A204.1 (cell line): ENCODE results near the gene UGT3A2.
"Not testable (repeated sequence)": the region's sequence is repeated elsewhere in the genome, so short reads cannot be mapped to it uniquely, and the experiment has no call there.

Experiments used
- FAIRE-seq: peaks from 2 replicates; lab custom pipeline; 2012; peaks lifted over from hg19 to GRCh38; lab: Jason Lieb, UNC

Gene UGT3A2

DNA sequence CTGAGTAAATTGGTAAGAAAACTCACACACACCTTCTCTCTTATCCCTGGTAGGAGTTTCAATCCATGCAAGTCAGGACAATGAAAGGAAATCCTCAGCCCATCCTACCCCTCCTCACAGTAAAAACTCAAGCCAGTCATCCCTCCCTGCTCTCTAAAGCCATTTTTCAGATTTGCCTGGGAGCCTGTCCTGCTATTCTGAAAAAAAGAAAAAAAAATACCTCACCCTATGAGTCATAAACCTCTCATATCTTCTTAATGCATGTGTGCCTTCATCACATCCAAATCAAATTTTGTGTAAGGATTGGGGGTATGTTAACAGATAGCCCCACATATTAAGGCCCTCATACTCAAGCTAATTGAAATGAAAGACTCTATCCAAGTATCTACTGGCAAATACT is 14.1 kb downstream of the UGT3A2 start:
- FAIRE-seq, result no peak

DNA sequence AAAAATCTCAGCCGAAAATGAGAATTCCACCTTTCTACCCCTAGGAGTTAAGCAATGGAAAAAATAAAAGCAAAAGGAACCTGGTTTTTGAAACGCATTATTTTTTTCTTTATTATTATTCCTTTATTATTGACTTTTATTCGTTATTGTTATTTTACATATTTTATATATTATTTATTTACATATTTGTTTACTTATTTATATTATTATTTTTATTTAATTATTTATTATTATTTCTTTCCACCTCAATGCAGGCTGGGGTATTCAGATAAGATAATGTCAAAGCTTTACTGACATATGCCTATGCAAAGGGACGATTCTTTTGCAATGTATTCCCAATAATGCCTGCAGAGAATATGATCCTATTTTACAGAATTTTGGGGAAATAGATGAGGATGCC is 16.7 kb downstream of the UGT3A2 start:
- FAIRE-seq, result peak; percentile 87

DNA sequence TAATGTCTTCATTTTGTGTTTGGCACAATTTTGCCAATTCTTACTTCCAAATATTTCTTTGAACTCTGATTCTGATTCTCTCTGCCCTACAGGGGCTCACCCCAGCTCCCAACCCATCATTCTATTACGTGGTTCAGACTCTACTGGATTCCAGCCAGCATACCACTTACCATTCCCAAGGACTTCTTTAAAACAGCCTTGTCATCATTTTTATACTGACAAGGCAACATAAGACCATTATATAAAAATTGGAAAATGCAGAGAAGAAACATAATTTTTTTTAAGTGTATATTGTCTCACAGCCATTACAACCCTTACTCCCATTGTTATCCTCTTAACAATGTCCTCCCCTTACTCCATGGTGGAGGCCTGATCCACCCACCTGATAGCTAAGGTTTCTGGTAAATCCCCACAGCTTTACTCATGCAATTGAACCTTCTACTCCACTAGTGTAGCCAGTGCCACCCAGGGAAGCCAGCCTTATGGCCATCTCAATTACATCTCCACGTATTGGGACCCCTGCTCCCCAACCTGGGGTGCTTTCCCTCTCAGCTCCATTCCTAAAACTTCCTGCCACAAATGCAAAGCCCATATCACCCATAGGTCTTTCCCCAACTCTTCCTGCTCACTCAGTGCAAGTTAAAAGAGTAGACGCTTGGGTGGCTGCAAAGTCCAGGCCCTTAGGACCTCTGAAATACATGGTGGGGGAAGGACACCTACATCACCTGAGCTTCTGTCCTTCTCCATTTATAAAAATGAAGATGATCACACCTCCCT is 19.1 kb downstream of the UGT3A2 start:
- FAIRE-seq, result no peak

DNA sequence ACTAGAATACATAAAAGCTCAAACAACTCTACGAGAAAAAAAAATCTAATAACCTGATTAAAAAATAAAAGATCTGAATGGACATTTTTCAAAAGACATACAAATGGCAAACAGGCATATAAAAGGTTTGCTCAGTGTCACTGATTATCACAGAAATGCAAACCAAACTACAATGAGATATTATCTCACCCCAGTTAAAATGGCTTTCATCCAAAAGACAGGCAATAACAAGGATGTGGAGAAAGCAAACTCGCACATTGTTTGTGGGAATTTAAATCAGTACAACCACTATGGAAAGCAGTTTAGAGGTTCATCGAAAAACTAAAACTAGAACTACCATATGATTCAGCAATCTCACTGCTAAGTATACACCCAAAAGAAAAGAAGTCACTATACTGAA is 20.8 kb downstream of the UGT3A2 start:
- no peak for FAIRE-seq

DNA sequence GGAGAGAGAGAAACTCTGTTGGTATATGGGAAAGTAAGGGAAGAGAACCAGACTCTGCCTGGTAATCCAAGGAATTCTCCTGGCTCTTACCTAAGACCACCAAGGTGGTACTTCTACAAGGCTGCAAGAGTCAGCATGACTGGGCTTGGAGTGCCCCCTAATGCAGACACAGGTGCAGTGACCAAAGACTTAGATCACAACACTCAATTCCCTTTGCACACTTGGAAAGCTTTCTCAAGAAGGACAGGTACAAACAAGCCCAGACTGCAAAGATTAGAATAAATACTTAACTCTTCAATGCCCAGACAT is 25.2 kb downstream of the UGT3A2 start:
- FAIRE-seq, result no peak

DNA sequence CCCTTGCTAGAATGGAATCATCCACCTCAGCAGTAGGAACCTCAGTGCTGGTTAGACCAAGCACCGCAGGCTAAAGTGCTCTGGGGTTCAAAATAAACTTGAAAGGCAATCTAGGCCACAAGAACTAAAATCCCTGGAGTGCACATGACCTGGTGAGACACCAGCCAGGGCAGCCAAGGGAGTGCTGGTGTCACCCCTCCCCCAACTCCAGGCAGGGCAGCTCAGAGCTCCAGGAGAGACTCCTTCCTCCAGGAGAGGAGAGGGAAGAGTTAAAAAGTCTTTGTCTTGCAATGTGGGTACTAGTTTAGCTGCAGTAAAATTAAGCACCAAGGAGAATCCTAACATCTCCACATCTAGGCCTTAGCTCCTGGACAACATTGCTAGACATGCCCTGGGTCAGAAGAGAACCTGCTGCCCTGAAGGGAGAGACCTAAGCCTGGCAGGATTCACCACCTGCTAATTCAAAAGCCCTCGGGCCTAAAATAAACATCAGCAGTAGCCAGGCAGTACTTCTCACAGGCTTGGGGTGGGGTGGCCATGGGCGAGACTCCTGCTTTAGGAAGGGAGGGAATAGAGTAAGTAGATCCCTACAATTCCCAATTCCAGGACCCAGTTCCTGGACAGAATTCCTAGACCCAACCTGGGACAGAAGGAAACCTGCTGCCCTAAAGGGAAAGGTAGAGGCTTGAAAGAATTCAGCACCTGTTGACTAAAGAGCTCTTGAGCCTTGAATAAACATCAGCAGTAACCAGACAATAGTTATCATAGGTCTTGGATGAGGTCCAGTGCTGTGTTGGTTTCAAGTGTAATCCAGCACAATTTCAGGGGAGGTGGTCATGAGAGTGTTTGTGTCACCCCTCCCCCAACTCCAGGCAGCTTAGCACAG is 25.8 kb downstream of the UGT3A2 start:
- FAIRE-seq, result no peak

DNA sequence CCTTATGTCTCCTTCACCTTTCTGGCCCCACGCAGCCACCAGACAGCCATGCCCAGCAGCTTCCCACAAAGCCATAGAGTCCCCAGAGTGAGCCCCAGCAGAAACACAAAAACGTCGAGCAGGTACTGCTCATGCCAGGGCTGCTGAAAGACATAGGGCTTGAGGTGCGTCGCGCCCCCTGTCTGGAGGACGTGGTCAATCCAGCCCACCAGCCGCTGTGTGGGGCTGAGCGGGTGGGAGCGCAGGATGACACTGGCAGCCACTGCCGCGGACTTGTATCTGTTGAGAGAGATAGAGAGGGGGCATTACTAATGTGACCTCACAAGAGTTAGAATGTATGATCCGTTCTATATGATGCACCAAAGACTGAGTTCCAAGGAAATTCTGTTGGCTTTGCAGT is 31.0 kb downstream of the UGT3A2 start:
- no peak for FAIRE-seq

DNA sequence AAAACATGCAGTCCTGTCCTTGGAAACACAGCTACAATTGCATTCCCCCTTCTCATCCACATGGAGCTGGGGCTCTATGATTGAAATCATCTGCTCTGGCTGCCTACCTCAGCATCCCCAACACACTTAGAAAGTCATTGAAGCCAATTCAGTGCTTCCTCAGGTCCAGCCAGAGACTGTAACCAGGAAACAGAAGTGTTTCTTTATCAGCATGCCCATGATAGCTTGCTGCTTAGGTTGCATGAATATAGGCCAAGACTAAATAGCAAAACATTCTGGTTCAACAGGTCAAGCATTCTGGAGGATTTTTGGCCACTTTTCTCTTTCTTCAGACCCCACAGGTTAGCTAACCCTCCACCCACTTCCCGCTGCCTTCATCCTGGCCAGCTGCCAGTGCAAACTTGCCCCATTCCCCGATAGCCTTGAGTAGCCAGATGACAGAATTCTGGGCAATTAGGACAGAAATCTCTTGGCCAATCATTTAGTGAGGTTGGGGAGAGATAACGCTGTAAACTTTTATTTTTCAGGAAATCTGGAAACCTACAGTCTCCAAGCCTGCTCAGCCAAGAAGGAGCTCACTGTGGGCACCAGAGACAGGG is 32.0 kb downstream of the UGT3A2 start:
- not testable (repeated sequence) for FAIRE-seq

DNA sequence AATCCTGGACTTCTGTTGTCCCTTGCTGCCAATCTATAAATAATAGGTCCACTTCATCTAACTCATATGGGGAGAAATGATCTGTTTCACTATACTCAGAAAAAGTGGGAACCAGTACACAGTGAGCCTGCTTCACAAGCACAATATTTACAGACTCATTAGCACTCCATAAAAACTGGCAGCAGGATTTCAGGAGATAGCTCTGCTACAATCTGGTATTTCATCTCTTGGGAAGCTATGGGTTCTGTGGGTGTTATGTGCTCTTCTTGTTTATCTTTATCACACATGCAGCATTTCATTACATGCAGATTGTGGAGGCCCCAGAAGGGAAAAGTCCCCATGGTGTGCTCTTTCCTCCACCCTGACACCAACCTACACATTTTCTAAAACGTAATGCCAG is 33.2 kb downstream of the UGT3A2 start:
- FAIRE-seq, result no peak

DNA sequence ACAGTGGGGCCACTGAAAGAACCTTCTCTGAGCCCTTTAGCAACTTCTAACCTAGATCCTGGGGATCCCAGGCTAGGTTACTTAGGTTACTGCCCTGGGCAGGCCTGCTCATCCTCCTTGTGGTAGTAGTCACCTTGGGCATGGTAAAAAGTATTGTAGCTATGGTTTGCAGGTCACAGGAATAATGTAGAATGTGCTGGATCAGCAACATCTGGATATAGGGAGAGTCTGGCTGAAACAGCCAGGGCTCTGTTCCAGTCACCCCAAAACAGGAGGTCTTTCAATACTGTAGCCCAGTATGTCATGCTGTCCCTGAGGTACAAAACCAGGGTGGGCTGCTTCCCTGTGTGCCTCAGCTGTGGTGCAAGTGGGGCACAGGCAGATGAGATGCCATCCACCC is 33.6 kb downstream of the UGT3A2 start:
- FAIRE-seq, result no peak

DNA sequence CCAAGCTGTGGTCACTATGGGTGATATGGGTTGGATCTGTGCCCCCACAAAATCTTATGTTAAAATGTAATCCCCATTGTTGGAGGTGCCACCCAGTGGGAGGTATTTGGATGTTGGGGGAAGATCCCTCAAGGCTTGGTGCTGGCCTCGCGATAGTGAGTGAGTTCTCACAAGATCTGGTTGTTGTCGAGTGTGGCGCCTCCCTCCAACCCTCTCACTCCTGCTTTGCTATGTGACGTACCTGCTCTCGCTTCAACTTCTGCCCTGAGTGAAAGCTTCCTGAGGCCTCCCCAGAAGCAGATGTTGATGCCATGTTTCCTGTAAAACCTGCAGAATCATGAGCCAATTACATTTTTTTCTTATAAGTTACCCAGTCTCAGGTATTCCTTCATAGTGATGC is 35.5 kb downstream of the UGT3A2 start:
- FAIRE-seq, result no peak

DNA sequence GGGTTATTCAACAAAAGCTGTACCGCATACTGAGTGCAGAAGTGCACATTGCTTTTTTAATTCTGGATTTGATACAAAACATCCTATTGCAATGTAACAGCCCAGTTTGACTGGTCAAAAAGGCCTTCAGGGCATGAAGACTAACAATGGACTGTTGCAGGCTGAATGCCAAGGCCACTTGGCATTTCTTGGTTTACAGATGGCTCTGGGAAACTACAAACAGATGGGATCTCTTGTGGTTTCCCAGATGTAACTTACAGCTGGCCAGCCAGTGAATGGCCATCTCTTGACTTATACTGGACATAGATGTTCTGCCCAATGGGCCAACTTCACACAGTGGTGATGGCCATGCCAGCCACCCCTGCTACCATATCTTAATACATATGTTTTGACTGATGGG is 36.8 kb downstream of the UGT3A2 start:
- FAIRE-seq, result no peak

DNA sequence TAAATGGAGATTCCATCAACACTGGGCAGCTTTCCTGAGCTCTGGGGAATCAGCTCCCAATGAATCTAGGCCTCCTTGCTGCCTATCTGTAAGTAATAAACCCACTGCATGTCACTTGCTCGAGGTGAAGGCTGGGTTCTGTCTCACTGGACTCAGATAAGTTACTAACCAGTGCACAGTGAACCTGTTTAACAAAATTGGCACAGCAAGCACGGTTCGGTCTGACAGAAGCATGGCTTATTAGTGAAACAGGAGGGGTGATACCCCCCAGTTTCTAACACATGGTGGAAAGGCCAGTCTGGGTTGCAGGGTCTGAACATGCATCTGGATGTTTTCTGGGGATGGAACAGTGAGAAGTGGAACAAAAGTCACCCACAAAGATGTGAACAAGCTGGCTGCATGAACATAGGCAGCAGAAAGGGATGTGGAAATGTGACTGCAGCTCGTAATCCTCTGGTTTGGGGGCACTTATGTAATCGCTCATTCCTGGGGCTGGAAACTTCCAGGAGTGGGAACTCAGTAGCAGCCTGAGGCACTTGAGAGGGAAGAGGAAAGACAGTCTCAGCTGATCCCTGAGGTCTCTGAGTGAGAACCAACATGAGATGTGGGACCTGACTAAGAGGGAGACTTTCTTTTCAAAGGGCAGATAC is 37.7 kb downstream of the UGT3A2 start:
- no peak for FAIRE-seq

DNA sequence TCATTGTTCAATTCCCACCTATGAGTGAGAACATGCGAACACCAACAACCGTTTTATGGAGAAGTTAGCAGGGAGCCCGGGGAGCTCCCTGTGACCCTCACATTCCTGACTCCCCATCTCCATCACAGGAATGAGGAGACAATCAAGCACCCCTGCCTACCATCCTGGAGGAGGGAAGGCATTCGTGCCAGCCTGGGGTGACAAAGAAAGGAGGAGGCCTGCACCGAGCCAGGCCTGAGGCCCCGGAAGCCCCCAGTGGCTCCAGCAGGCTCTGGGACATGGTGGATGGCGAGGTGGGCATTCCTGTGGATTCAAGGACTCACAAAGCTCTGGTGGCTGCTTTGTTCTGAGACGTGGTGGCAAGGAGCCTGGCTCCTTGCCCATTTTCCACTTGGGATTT is 39.0 kb downstream of the UGT3A2 start:
- FAIRE-seq, result no peak

DNA sequence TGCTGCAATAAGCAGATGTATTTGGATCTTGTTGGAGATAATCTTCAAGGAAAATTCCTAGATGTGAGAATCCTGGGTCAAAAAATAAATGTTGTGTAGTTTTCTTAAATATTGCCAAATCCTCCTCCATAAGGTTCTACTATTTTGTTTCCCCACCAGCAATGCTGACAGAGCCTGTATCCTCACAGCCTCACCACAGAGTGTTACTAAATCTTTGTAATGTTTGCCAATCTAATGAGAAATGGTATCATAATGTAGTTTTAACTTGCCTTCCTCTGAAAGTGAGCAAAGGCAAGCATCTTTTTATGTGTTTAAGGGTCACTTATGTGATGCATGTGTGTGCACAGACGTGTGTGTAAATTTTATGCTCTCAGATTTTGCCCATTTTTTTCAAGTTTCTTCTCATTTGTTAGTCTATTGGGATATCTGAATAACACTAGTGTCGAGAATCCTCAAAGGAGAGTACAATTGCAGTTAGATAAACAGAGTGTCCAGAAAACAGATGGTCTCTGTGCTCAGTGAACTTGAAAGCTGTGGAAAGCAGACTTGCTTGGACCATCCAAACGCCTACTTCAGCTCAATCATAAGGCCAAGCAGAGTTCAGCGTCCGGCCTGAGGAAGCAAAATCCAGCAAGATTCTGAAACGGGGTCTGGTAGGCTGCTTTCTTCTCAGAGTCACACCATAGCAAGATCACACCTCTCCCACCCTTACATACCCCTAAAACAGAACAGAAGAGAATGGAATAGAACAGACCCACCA is 39.8 kb downstream of the UGT3A2 start:
- FAIRE-seq, result no peak

DNA sequence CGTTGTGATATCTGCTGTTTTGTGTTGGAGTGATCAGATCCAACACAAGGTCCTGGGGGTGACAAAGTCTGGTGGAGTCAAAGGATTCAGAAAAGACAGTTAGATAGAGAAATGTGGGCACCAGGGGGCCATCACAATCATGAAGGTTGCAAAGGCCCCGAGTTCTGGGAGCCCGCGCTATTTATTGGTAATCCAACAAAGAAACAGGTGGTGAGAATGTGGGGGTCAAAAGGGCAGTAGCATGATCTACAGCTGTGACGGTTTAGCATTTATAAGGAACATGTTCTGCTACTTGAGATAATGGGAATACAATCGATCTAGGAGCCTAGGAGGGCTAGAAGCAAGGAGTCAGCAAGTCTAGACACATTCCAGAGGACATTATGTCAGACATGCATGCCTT is 44.4 kb downstream of the UGT3A2 start:
- not testable (repeated sequence) for FAIRE-seq

DNA sequence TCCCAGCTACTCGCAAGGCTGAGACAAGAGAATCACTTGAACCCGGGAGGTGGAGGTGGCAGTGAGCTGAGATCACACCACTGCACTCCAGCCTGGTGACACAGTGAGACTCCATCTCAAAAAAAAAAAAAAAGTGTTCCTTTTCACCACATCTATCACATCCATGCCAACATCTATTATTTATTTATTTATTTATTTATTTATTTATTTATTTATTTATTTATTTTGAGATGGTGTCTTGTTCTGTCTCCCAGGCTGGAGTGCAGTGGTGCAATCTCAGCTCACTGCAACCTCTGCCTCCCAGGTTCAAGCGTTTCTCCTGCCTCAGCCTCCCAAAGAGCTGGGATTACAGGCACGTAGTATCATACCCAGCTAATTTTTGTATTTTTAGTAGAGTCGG is 47.1 kb downstream of the UGT3A2 start:
- not testable (repeated sequence) for FAIRE-seq

DNA sequence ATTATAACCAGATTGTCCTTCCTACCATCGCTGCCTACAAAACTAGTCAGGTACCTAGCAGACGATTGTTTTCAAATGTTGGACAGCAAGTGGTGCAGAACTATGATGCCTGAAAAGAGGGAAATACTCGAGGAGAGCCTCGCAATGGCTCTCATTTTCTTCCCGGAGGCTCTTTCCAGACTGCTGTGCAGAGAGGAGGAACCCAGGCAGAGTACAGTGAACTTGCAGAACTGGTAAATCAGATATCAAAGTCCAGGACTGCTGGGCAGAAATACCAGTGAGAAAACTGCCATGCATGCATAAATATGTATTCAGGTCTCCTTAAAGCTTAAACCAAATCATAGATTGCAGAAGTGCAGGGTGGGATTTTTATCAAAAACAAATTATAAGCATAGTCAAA is 49.1 kb downstream of the UGT3A2 start:
- no peak for FAIRE-seq

DNA sequence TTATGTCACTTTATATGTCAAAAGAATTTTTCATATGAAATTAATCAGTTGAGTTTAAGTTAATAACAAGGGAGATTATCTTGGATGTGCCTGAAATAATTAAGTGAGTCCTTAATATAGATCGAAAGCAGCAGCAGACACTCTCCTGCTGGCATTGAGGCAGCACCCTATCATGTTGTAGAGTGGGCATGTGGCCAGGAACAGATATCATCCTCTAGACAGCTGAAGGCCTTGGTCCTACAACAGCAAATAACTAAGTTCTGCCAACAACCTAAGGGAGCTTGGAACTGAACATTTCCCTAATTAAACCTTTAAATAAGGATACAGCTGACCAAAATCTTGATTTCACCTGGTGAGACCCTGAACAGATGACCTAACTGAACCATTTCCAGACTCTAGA is 49.7 kb downstream of the UGT3A2 start:
- no peak for FAIRE-seq

DNA sequence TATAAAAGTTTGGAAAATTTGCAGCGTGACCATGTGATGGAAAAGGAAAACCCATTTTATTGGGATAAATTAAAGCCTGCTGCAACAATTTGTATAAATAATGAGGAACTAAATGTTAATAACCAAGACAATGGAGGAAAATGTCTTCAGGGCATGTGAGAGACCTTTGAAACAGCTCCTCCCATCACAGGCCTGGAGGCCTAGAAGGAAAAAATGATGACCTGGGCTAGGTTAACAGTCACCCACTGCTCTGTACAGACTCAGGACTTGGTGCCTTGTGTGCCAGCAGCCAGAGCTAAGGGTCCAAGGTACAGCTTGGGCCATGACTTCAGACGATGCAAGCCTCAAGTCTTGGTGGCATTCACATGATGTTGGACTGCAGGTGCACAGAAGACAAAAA is 53.5 kb downstream of the UGT3A2 start:
- no peak for FAIRE-seq

DNA sequence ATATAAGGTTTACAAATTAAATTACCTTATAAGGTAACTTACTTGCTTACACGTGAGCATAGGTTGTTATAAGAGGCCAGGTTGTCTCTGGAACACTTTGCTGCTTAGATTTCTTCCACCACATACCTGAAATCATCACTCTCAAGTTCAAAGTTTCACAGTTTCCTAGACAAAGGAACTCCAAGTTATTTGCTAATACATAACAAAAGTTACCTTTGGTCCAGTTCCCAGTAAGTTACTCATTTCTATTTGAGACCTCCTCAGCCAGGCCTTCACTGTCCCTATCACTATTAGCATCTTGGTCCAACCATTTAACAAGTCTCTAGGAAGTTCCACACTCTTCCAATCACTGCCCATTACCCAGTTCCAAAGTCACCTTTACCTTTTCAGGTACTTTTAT is 57.0 kb downstream of the UGT3A2 start:
- no peak for FAIRE-seq

DNA sequence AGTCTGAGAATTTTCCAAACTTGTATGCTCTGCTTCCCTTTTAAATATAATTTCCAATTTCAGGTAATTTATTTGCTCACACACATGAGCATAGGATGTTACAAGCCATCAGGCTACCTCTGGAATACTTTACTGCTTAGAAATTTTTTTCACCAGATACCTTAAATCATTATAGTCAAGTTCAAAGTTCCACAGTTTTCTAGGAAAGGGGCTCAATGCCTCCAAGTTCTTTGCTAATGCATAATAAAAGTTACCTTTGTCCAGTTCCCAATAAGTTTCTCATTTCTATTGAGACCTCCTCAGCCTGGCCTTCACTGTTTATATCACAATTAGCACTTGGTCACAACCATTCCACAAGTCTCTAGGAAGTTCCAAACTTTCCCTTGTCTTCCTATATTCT is 59.3 kb downstream of the UGT3A2 start:
- FAIRE-seq, result no peak
